GM21515 (cell line): Measurements from ENCODE around the gene TNPO3.
"Not testable (repeated sequence)": the region's sequence is repeated elsewhere in the genome, so short reads cannot be mapped to it uniquely, and the experiment has no call there.

Experiments
- ATAC-seq: cut with Tn5 transposase; IDR thresholded peaks from one replicate; pipeline ENCODE4 v1.9.1; 2021; ENCODE audit not compliant: unreplicated experiment

The TNPO3 gene

GRCh38 chr7:128963327-128963757 is 91.6 kb downstream of the TNPO3 start:
- ATAC-seq: peak; percentile 55

- peak; percentile 16 for ATAC-seq
These were observed 92.0 kb downstream of the TNPO3 start for GRCh38 chr7:128962899-128963298.

- no peak for ATAC-seq
These were observed 93.8 kb downstream of the TNPO3 start for GRCh38 chr7:128961030-128961659.

- no peak for ATAC-seq
These were observed 95.6 kb downstream of the TNPO3 start for GRCh38 chr7:128959296-128959695.

- no peak for ATAC-seq
These were observed 98.9 kb downstream of the TNPO3 start for GRCh38 chr7:128955981-128956380.

GRCh38 chr7:128954830-128955802 is 99.8 kb downstream of the TNPO3 start:
- peak; percentile 56 for ATAC-seq

GRCh38 chr7:128954150-128954549 is 100.8 kb downstream of the TNPO3 start:
- ATAC-seq: no peak

- no peak for ATAC-seq
These were observed 103.6 kb downstream of the TNPO3 start for GRCh38 chr7:128951296-128951695.

GRCh38 chr7:128948976-128949760 is 105.7 kb downstream of the TNPO3 start:
- no peak for ATAC-seq

GRCh38 chr7:128948312-128948973 is 106.5 kb downstream of the TNPO3 start:
- ATAC-seq: no peak

GRCh38 chr7:128947854-128948253 is 107.1 kb downstream of the TNPO3 start:
- ATAC-seq: no peak

GRCh38 chr7:128946936-128947830 is 107.7 kb downstream of the TNPO3 start:
- no peak for ATAC-seq

GRCh38 chr7:128945668-128946366 is 109.1 kb downstream of the TNPO3 start:
- ATAC-seq: no peak

- ATAC-seq: no peak
These were observed 110.2 kb downstream of the TNPO3 start for GRCh38 chr7:128944487-128945236.

GRCh38 chr7:128943251-128943650 is 111.7 kb downstream of the TNPO3 start:
- not testable (repeated sequence) for ATAC-seq

- ATAC-seq: no peak
These were observed 112.9 kb downstream of the TNPO3 start for GRCh38 chr7:128941946-128942526.

- ATAC-seq: no peak
These were observed 113.5 kb downstream of the TNPO3 start for GRCh38 chr7:128941323-128941890.
